Prostate gland (tissue), 2 donors: Measurements from ENCODE around the gene CRYBB2.

Experiments
- POLR2A ChIP-seq: fragments of 450-650 bp; IDR thresholded peaks from one replicate; pipeline ENCODE4 v1.6.1; 2016; ENCODE audit warnings: antibody characterized with exemption, mild to moderate bottlenecking
- POLR2AphosphoS5 ChIP-seq: sonication (generic); formaldehyde crosslinking; IDR thresholded peaks from one replicate; pipeline ENCODE4 v1.6.1; 2017; ENCODE audit warnings: antibody characterized with exemption
- TF ChIP-seq, protein P1 (sequence below), 4 experiments: fragments of 200-600 bp in 2 of 4; fragments of 450-650 bp in 2 of 4; sonication (generic) in 2 of 4; IDR thresholded peaks; 1 replicate in 3 of 4; 2 replicates in 1 of 4; pipeline ENCODE4 v1.5.1; 2016 to 2019; ENCODE audit warnings: antibody characterized with exemption in 4 of 4, mild to moderate bottlenecking in 2 of 4, moderate library complexity in 2 of 4

DNA sequence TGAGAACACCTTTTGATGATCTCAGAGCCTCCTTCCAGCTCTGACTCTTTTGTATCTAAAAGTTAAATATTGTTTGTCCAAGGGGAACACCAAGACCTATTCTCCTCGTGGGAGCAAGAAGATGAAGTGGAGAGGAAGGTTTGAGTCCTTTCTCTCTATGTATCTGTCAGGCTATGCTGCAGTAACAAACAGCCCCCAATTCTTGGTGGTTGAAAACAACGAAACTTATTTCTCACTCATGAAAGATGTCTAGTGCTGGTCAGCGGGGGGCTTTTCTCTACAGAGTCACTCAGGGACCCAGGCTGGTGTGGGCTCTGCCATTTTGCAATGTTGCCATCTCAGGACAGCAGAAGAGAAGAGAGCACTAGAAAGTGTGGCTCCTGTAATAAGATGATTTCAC is 6.2 kb upstream of the CRYBB2 start:
- TF ChIP-seq POLR2AphosphoS5 (no peak), POLR2A (no peak)
- TF ChIP-seq, protein P1, sequence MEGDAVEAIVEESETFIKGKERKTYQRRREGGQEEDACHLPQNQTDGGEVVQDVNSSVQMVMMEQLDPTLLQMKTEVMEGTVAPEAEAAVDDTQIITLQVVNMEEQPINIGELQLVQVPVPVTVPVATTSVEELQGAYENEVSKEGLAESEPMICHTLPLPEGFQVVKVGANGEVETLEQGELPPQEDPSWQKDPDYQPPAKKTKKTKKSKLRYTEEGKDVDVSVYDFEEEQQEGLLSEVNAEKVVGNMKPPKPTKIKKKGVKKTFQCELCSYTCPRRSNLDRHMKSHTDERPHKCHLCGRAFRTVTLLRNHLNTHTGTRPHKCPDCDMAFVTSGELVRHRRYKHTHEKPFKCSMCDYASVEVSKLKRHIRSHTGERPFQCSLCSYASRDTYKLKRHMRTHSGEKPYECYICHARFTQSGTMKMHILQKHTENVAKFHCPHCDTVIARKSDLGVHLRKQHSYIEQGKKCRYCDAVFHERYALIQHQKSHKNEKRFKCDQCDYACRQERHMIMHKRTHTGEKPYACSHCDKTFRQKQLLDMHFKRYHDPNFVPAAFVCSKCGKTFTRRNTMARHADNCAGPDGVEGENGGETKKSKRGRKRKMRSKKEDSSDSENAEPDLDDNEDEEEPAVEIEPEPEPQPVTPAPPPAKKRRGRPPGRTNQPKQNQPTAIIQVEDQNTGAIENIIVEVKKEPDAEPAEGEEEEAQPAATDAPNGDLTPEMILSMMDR (IDR thresholded peaks at IDR 0.05): no peak
